ENCODE results near the gene SH3TC2. TPM values are rescaled to one million over a fixed set of nuclear protein-coding genes. Genes with fewer than 3 reads are reported as not detected.

The SH3TC2 gene
- polyA plus RNA-seq, 1 donor (not counting 4 experiments of a cell fraction or from before 2014, with no cell fraction given) = 19.0 TPM

DNA sequence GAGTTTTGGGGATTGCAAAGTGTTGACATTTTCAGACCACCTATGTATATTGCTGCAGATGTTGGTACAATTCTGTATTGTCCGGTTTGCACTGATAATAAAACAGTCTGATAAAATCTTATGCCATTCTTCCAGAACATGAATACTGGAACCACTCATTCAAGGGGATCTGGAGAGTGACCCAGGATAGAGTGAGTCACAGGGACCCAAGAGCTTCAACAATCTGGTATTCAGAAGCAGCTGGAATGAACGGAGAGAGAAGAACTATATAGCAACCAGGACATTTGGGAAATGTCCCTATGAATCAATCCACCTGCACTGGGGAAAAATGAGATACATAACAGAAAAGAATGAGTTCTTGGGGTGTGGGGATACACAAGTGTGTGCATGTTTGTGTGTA lies 73.3 kb downstream of the SH3TC2 start:
- peaks cover 70% of the 10 kb centered on the region for H3K4me1 ChIP-seq (ENCODE audit: control insufficient read depth, extremely low read depth, insufficient read depth, low read length)
- dilution Hi-C loops (cut with MboI; ENCODE audit: extremely low pct_ligation_motif_present, low sequenced_read_pairs) = no loop called here

DNA sequence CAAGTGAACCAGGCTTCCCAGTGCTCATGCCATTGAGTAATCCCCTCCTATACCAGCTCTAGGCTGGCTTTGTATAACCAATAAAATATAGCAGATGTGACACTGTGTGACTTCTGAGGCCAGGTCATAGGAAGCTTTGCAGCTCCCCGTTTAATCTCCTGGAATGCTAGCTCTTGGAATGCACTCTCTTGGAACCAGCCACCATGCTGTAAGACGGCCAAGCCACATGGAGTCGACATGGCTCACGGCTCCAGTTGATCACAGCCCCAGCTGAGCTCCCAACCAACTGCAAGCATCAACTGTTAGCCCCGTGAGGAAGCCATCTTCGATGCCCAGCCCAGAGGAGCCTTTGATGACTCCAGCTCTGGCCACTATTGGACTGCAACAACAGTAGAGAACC lies 74.5 kb downstream of the SH3TC2 start:
- Histone ChIP-seq H3K4me2 (ENCODE audit: control insufficient read depth, extremely low read depth, insufficient read depth, low read depth, low read length) (no peak overlapping the region), H2AFZ (ENCODE audit: control insufficient read depth, low read length) (no peak overlapping the region), H3K27me3 (ENCODE audit: control insufficient read depth, extremely low read depth, insufficient read depth, low read length) (no peaks in the 10 kb centered on the region), H4K20me1 (ENCODE audit: control insufficient read depth, extremely low read depth, insufficient read depth, low read length) (no peaks in the 10 kb centered on the region), H3K36me3 (ENCODE audit: control insufficient read depth in 2 of 2, extremely low read depth in 1 of 2, insufficient read depth in 2 of 2, low read length in 2 of 2) (no peaks in the 10 kb centered on the region), H3K9ac (ENCODE audit: control insufficient read depth, extremely low read depth, insufficient read depth, low read length) (no peak overlapping the region), H3K27ac (ENCODE audit: control insufficient read depth, insufficient read depth, low read length) (peak overlapping the region; percentile 91), H3K4me1 (ENCODE audit: control insufficient read depth, extremely low read depth, insufficient read depth, low read length) (peaks cover 82% of the 10 kb centered on the region), H3K9me3 (ENCODE audit: control insufficient read depth, low read depth, low read length) (no peaks in the 10 kb centered on the region), H3K79me2 (ENCODE audit: control insufficient read depth, insufficient read depth, low read length) (no peaks in the 10 kb centered on the region), H3K4me3 (ENCODE audit: control insufficient read depth in 2 of 3, extremely low read depth in 1 of 3, insufficient read depth in 2 of 3, low read depth in 1 of 3, low read length in 3 of 3) (no peak overlapping the region), H3K9me1 (ENCODE audit: control insufficient read depth, extremely low read depth, insufficient read depth, low read length) (no peaks in the 10 kb centered on the region)
- dilution Hi-C loops (cut with MboI; ENCODE audit: extremely low pct_ligation_motif_present, low sequenced_read_pairs) = no loop called here
- FAIRE-seq (no peak), DNase-seq (ENCODE audit: low read depth, low spot score) (no peak)
- TF ChIP-seq, protein P1, sequence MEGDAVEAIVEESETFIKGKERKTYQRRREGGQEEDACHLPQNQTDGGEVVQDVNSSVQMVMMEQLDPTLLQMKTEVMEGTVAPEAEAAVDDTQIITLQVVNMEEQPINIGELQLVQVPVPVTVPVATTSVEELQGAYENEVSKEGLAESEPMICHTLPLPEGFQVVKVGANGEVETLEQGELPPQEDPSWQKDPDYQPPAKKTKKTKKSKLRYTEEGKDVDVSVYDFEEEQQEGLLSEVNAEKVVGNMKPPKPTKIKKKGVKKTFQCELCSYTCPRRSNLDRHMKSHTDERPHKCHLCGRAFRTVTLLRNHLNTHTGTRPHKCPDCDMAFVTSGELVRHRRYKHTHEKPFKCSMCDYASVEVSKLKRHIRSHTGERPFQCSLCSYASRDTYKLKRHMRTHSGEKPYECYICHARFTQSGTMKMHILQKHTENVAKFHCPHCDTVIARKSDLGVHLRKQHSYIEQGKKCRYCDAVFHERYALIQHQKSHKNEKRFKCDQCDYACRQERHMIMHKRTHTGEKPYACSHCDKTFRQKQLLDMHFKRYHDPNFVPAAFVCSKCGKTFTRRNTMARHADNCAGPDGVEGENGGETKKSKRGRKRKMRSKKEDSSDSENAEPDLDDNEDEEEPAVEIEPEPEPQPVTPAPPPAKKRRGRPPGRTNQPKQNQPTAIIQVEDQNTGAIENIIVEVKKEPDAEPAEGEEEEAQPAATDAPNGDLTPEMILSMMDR (optimal IDR thresholded peaks at IDR 0.05 in 1 of 3, IDR thresholded peaks at IDR 0.05 in 1 of 3, conservative IDR thresholded peaks at IDR 0.05 in 1 of 3; ENCODE audit: extremely low read depth in 1 of 3, insufficient read depth in 2 of 3, low read length in 3 of 3) = no peak
- TF ChIP-seq EZH2 (IDR thresholded peaks at IDR 0.05; ENCODE audit: low read length) = no peak

More for the DNA sequence above, 73.3 kb downstream of the SH3TC2 start:
- H3K79me2 ChIP-seq (ENCODE audit: control insufficient read depth, insufficient read depth, low read length) = no peaks in the 10 kb centered on the region
- H3K4me2 ChIP-seq (ENCODE audit: control insufficient read depth, extremely low read depth, insufficient read depth, low read depth, low read length) = no peak overlapping the region
- H4K20me1 ChIP-seq (ENCODE audit: control insufficient read depth, extremely low read depth, insufficient read depth, low read length) = no peaks in the 10 kb centered on the region
- FAIRE-seq (peak; percentile 23), DNase-seq (ENCODE audit: low read depth, low spot score) (no peak)
- H3K9me1 ChIP-seq (ENCODE audit: control insufficient read depth, extremely low read depth, insufficient read depth, low read length) = no peaks in the 10 kb centered on the region
- no peaks in the 10 kb centered on the region for H3K9me3 ChIP-seq (ENCODE audit: control insufficient read depth, low read depth, low read length)
- H3K27me3 ChIP-seq (ENCODE audit: control insufficient read depth, extremely low read depth, insufficient read depth, low read length) = no peaks in the 10 kb centered on the region
- no peak overlapping the region for H3K4me3 ChIP-seq (ENCODE audit: control insufficient read depth in 2 of 3, extremely low read depth in 1 of 3, insufficient read depth in 2 of 3, low read depth in 1 of 3, low read length in 3 of 3)
- TF ChIP-seq EZH2 (IDR thresholded peaks at IDR 0.05; ENCODE audit: low read length) = no peak
- TF ChIP-seq, protein P1 (optimal IDR thresholded peaks at IDR 0.05 in 1 of 3, IDR thresholded peaks at IDR 0.05 in 1 of 3, conservative IDR thresholded peaks at IDR 0.05 in 1 of 3; ENCODE audit: extremely low read depth in 1 of 3, insufficient read depth in 2 of 3, low read length in 3 of 3) = no peak
- H3K27ac ChIP-seq (ENCODE audit: control insufficient read depth, insufficient read depth, low read length) = no peak overlapping the region
- H3K36me3 ChIP-seq (ENCODE audit: control insufficient read depth in 2 of 2, extremely low read depth in 1 of 2, insufficient read depth in 2 of 2, low read length in 2 of 2) = no peaks in the 10 kb centered on the region
- H2AFZ ChIP-seq (ENCODE audit: control insufficient read depth, low read length) = no peak overlapping the region
- H3K9ac ChIP-seq (ENCODE audit: control insufficient read depth, extremely low read depth, insufficient read depth, low read length) = no peak overlapping the region

Data from keratinocyte (primary cell).